Raji (cell line): ENCODE measurements around the gene CCDC167.

Experiments used
- POLR2A ChIP-seq: IDR thresholded peaks from 2 replicates; pipeline ENCODE4 v1.6.1; 2011; ENCODE audit warnings: low read depth, low read length, control low read depth; ENCODE audit not compliant: insufficient read depth

CCDC167 gene

GRCh38 chr6:37519461-37519860 lies 19.8 kb upstream of the CCDC167 start:
- no peak for TF ChIP-seq POLR2A

DNA sequence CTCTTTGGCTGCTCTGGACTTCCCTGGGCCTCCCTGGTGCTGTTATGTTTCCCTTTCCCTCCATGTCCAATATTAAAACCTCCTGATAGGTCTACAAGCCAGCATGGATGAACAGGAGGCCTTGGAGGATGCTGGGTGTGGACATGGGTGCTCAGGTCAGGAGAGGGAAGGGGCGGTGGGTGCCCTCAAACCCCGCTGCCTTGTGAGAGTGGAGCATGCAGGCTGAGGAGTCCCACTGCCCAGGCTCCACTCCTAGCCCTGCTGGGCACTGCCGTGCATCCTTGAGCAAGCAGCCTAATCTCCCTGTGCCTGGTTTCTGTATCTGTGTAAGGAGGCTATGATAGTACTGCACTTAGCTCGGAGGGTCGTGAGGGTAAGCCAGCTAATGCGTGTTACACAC lies 18.4 kb upstream of the CCDC167 start:
- TF ChIP-seq POLR2A: no peak

DNA sequence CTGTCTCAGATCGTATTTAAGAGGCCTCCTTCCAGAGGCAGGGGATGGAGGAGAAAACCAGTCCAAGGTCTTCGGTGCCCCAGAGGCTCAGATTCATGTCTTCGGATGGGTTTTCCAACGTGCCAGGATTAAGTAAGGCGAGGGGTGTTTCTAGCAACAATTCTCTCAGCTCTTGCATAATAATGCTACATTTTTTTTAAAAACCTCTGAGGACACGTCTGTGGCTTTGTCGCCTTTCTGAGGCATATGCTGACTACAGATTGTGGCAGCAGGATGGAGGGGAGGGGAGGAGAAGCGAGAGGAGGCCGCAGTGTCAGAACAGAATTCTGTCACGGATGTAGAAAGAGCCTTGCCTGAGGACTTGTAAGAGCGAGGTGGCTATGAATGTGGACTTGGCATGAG lies 17.7 kb upstream of the CCDC167 start:
- no peak for TF ChIP-seq POLR2A

DNA sequence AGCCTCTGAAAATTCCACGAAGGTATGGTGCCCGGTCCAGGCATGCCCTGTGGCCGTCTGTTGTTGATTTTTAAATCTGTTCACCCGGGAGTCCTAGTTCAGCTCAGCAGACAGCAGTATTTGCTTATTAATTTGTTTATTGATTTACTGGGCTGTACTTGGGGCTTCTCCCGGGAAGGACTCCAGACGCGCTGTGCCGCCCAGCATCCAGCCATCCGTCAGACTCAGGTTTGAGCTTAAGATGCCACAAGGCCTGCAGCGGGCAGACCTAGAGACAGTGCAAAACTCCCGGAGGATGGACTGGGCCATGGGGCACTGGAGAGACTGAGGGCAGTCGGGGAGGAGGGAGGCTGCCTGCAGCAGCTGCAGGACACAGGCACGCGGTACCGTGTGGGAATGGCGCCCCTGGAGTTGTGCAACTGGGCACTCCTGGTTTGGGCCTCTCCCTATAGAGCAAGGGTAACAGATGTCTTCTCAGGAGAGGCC lies 17.3 kb upstream of the CCDC167 start:
- TF ChIP-seq POLR2A: no peak

- TF ChIP-seq POLR2A: 0 out of 2 replicates have a peak, but pooled peaks have one; percentile 30
These were observed 16.6 kb upstream of the CCDC167 start for GRCh38 chr6:37516076-37516919.

DNA sequence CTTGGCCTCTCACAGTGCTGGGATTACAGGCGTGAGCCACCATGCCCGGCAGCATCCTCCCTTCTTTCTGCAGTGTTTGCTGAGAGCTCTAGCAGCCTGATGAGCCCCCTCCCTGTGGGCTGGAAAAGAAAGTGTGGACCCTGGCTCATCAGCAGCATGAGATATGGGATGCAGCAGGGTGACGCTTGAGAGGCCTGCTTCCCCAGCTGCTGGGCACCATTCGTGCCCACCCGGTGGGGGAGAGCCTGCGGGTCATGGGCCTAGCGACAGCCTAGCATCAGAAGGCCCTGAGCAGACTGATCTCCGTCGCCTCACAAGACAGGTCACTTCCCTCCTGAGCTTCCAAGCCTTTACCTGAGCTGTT lies 16.0 kb upstream of the CCDC167 start:
- no peak for TF ChIP-seq POLR2A

- no peak for TF ChIP-seq POLR2A
These were observed 15.1 kb upstream of the CCDC167 start for GRCh38 chr6:37514837-37515236.

DNA sequence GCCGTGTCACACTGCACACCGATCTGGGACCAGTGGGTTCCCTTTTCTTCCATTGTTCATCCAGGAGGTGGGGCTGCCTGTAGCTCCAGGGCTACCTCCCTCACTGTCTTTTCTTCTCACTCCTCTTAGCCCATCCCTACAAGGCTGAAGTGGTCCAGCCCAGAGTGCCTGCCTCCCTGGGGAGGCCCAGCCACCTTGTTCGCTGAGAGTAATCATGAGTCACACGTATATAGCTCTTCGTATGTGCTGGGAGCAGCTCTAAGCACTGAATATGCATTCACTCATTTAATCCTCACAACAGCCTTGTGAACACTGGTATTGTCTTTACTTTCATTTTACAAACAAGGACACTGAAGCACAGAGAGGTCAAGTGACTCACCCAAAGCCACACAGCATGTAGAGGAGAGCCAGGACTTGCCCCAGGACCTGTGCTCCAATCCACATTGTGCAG lies 14.7 kb upstream of the CCDC167 start:
- no peak for TF ChIP-seq POLR2A

DNA sequence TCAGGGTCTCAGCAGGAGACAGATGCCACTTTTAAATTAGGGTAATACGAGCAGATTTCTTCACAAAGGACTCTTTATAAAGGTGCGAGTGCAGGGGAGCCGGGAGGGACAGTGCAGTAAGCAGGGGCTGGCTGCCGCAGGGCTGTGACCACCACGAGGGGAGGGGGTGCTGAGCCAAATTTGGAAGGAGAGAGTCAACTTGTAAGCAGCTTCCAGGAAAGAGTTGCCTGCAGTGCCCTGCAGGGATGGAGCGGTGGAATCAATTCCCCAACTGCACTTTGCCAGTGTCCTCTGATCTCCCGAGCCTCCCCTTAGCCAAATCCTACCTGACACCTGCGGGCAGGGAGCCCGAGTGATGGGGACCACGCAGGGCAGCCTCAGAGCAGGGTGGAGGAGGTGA lies 13.9 kb upstream of the CCDC167 start:
- no peak for TF ChIP-seq POLR2A

GRCh38 chr6:37513155-37513554 lies 13.5 kb upstream of the CCDC167 start:
- TF ChIP-seq POLR2A: no peak

DNA sequence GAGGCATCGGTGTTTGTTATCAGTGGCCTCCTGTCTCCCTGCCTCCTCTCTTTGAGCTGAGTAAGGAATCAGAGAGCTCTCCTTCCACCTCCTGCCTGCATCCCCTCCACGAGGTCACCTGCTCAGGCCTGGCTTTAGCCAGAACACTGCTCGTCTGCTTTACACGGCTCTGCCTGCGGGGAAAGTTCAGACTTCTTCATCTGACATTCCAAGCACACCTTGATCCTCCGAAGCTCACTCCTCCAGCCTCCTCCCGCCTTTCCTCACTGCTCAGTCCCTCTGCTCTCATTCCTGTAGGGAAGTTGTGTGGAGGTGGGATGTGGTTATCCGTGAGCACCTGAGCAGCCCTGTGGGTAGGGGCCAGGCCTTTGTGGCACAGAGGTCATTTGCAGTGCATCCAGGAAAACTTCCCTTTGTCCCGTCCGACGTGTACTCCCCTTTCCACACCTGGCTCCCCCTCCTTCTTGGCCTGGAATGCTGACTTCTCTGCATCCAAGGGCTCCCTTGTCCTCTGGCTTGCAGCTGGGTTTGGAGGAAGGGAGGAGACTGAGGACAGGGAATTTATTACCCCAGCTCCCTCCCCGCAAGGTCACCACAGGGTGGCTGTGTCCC lies 12.8 kb upstream of the CCDC167 start:
- no peak for TF ChIP-seq POLR2A

GRCh38 chr6:37511910-37512399 lies 12.3 kb upstream of the CCDC167 start:
- no peak for TF ChIP-seq POLR2A

- TF ChIP-seq POLR2A: no peak
These were observed 11.5 kb upstream of the CCDC167 start for GRCh38 chr6:37511201-37511600.

GRCh38 chr6:37507690-37508421 lies 8.2 kb upstream of the CCDC167 start:
- no peak for TF ChIP-seq POLR2A

- no peak for TF ChIP-seq POLR2A
These were observed 7.4 kb upstream of the CCDC167 start for GRCh38 chr6:37507077-37507476.
